K562 (cell line): ENCODE measurements around the gene C4orf46. TPM values are rescaled to one million over a fixed set of nuclear protein-coding genes. Genes with fewer than 3 reads are reported as not detected.

Source experiments
- HDAC1 ChIP-seq, 2 experiments: fragments of 450-650 bp; IDR thresholded peaks; 2 replicates each; pipeline ENCODE4 v1.6.1; 2016 to 2017; ENCODE audit warnings: inconsistent platforms in 1 of 2, mild to moderate bottlenecking in 1 of 2, moderate library complexity in 1 of 2
- NFE2L1 ChIP-seq: fragments of 450-650 bp; IDR thresholded peaks from 2 replicates; pipeline ENCODE4 v1.6.1; 2016; ENCODE audit warnings: missing genetic modification characterization, low read depth, mild to moderate bottlenecking, missing compliant biosample characterization, moderate library complexity, borderline replicate concordance
- PCBP1 ChIP-seq: fragments of 200-400 bp; formaldehyde crosslinking; IDR thresholded peaks from 2 replicates; pipeline ENCODE4 v1.6.1; 2018; ENCODE audit warnings: mild to moderate bottlenecking, low read depth, low read length; ENCODE audit not compliant: poor library complexity, severe bottlenecking
- RUNX1 ChIP-seq: sonication (generic); IDR thresholded peaks from 2 replicates; pipeline ENCODE4 v1.6.1; 2016; ENCODE audit warnings: antibody characterized with exemption, low read depth
- SETDB1 ChIP-seq: IDR thresholded peaks from one replicate; pipeline ENCODE4 v1.6.1; 2012; ENCODE audit warnings: low read length, control low read depth, inconsistent platforms
- SUPT5H ChIP-seq: fragments of 450-650 bp; IDR thresholded peaks from 2 replicates; pipeline ENCODE4 v1.6.1; 2016
- ZNF134 ChIP-seq: fragments of 250-450 bp; sonication (Bioruptor Pico); conservative IDR thresholded peaks from 2 replicates; pipeline ENCODE4 v1.4.0; 2020
- polyA plus RNA-seq, 8 experiments: library from polyadenylated mRNA; depleted of rRNA in 4 of 8; stranded (reverse) in 5 of 8; unstranded in 3 of 8; fragments of >200 nt; fragmentation: Nextera tagmentation in 2 of 8; fragmentation: Illumina TruSeq in 1 of 8; extraction: Ambion mirVana in 2 of 8; extraction: Trizol in 1 of 8; gene quantifications; 2 replicates each; pipeline versions ENCODE4 v1.2.1 to v1.2.3, GENCODE V29; 2011 to 2014; ENCODE audit warnings: inconsistent platforms in 1 of 8, missing spikeins in 1 of 8
- total RNA-seq, 7 experiments: library from RNA; depleted of rRNA in 6 of 7; stranded (reverse); fragments of >200 nt in 6 of 7; fragmentation: Illumina TruSeq in 2 of 7; extraction: Trizol in 2 of 7; gene quantifications; 2 replicates each; pipeline versions ENCODE4 v1.2.1 to v1.2.3, GENCODE V29; 2011 to 2021; ENCODE audit warnings: low replicate concordance in 1 of 7
- TF ChIP-seq, protein P1 (sequence below), 2 experiments: fragments of 450-650 bp; formaldehyde crosslinking in 1 of 2; IDR thresholded peaks; 2 replicates each; pipeline versions ENCODE4 v1.4.0 to v1.6.1; 2014 to 2020; ENCODE audit warnings: mild to moderate bottlenecking in 2 of 2, borderline replicate concordance in 1 of 2, low read depth in 1 of 2
- TF ChIP-seq, protein P2 (sequence below): fragments of 450-650 bp; IDR thresholded peaks from 2 replicates; pipeline ENCODE4 v1.6.1; 2014; ENCODE audit warnings: low read depth, mild to moderate bottlenecking, moderate library complexity, borderline replicate concordance
- TF ChIP-seq, protein P3 (sequence below): fragments of 250-450 bp; sonication (Bioruptor Pico); IDR thresholded peaks from 2 replicates; pipeline ENCODE4 v1.4.0; 2020; ENCODE audit warnings: mild to moderate bottlenecking, moderate library complexity, borderline replicate concordance
- TF ChIP-seq, protein P4 (sequence below): fragments of 250-450 bp; sonication (Bioruptor Pico); IDR thresholded peaks from 2 replicates; pipeline ENCODE4 v1.5.0; 2021
- TF ChIP-seq, protein P5 (sequence below): fragments of 450-650 bp; IDR thresholded peaks from 2 replicates; pipeline ENCODE4 v1.6.1; 2016; ENCODE audit warnings: borderline replicate concordance

Gene C4orf46
- total and polyA plus RNA-seq, 9 of the 15 experiments (the other 6 are each of a cell fraction or from before 2014, with no cell fraction given) = 9.7 to 24.4 (median 17.0) TPM

DNA sequence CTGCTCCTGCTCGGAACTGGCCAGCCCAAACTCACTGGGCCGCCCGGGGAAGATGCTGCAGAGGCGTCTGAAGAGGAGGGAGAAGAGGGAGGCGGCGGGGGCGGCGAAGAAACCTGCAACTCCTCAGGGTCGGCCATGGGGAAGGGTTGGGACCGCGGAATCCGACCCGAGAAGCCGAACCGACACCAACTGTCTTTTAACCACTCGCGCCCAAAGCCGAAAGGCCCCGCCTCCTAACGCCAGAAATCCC, at the start of gene C4orf46 (continued):
- TF ChIP-seq, protein P1, sequence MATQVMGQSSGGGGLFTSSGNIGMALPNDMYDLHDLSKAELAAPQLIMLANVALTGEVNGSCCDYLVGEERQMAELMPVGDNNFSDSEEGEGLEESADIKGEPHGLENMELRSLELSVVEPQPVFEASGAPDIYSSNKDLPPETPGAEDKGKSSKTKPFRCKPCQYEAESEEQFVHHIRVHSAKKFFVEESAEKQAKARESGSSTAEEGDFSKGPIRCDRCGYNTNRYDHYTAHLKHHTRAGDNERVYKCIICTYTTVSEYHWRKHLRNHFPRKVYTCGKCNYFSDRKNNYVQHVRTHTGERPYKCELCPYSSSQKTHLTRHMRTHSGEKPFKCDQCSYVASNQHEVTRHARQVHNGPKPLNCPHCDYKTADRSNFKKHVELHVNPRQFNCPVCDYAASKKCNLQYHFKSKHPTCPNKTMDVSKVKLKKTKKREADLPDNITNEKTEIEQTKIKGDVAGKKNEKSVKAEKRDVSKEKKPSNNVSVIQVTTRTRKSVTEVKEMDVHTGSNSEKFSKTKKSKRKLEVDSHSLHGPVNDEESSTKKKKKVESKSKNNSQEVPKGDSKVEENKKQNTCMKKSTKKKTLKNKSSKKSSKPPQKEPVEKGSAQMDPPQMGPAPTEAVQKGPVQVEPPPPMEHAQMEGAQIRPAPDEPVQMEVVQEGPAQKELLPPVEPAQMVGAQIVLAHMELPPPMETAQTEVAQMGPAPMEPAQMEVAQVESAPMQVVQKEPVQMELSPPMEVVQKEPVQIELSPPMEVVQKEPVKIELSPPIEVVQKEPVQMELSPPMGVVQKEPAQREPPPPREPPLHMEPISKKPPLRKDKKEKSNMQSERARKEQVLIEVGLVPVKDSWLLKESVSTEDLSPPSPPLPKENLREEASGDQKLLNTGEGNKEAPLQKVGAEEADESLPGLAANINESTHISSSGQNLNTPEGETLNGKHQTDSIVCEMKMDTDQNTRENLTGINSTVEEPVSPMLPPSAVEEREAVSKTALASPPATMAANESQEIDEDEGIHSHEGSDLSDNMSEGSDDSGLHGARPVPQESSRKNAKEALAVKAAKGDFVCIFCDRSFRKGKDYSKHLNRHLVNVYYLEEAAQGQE (IDR thresholded peaks at IDR 0.05; ENCODE audit: borderline replicate concordance) = no peak
- TF ChIP-seq, protein P1 (CRISPR knock-in tag; IDR thresholded peaks at IDR 0.05; ENCODE audit: low read depth) = no peak
- TF ChIP-seq RUNX1 (no peak), SETDB1 (no peak), PCBP1 (peak; percentile 22), SUPT5H (peak; percentile 13; the same call in 1 of the 2 replicates), HDAC1 (IDR thresholded peaks at IDR 0.05) (peak in 1 of 2 experiments; percentile 51; a peak in 1 of 4 replicates), NFE2L1 (no peak), ZNF134 (CRISPR knock-in tag) (no peak)
- TF ChIP-seq, protein P2, sequence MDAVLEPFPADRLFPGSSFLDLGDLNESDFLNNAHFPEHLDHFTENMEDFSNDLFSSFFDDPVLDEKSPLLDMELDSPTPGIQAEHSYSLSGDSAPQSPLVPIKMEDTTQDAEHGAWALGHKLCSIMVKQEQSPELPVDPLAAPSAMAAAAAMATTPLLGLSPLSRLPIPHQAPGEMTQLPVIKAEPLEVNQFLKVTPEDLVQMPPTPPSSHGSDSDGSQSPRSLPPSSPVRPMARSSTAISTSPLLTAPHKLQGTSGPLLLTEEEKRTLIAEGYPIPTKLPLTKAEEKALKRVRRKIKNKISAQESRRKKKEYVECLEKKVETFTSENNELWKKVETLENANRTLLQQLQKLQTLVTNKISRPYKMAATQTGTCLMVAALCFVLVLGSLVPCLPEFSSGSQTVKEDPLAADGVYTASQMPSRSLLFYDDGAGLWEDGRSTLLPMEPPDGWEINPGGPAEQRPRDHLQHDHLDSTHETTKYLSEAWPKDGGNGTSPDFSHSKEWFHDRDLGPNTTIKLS = no peak
- TF ChIP-seq, protein P3, sequence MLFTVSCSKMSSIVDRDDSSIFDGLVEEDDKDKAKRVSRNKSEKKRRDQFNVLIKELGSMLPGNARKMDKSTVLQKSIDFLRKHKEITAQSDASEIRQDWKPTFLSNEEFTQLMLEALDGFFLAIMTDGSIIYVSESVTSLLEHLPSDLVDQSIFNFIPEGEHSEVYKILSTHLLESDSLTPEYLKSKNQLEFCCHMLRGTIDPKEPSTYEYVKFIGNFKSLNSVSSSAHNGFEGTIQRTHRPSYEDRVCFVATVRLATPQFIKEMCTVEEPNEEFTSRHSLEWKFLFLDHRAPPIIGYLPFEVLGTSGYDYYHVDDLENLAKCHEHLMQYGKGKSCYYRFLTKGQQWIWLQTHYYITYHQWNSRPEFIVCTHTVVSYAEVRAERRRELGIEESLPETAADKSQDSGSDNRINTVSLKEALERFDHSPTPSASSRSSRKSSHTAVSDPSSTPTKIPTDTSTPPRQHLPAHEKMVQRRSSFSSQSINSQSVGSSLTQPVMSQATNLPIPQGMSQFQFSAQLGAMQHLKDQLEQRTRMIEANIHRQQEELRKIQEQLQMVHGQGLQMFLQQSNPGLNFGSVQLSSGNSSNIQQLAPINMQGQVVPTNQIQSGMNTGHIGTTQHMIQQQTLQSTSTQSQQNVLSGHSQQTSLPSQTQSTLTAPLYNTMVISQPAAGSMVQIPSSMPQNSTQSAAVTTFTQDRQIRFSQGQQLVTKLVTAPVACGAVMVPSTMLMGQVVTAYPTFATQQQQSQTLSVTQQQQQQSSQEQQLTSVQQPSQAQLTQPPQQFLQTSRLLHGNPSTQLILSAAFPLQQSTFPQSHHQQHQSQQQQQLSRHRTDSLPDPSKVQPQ (CRISPR knock-in tag) = no peak
- TF ChIP-seq, protein P4, sequence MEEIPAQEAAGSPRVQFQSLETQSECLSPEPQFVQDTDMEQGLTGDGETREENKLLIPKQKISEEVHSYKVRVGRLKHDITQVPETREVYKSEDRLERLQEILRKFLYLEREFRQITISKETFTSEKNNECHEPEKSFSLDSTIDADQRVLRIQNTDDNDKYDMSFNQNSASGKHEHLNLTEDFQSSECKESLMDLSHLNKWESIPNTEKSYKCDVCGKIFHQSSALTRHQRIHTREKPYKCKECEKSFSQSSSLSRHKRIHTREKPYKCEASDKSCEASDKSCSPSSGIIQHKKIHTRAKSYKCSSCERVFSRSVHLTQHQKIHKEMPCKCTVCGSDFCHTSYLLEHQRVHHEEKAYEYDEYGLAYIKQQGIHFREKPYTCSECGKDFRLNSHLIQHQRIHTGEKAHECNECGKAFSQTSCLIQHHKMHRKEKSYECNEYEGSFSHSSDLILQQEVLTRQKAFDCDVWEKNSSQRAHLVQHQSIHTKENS (CRISPR knock-in tag) = no peak
- TF ChIP-seq, protein P5, sequence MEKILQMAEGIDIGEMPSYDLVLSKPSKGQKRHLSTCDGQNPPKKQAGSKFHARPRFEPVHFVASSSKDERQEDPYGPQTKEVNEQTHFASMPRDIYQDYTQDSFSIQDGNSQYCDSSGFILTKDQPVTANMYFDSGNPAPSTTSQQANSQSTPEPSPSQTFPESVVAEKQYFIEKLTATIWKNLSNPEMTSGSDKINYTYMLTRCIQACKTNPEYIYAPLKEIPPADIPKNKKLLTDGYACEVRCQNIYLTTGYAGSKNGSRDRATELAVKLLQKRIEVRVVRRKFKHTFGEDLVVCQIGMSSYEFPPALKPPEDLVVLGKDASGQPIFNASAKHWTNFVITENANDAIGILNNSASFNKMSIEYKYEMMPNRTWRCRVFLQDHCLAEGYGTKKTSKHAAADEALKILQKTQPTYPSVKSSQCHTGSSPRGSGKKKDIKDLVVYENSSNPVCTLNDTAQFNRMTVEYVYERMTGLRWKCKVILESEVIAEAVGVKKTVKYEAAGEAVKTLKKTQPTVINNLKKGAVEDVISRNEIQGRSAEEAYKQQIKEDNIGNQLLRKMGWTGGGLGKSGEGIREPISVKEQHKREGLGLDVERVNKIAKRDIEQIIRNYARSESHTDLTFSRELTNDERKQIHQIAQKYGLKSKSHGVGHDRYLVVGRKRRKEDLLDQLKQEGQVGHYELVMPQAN = 0 out of 2 replicates have a peak, but pooled peaks have one; percentile 35
